DND-41 (cell line): ENCODE data around the gene SLC39A11.

Experiments used
- EZH2 ChIP-seq: IDR thresholded peaks from 3 replicates; pipeline ENCODE4 v1.6.1; 2012; ENCODE audit warnings: borderline replicate concordance, low read depth, mild to moderate bottlenecking, moderate library complexity, low read length, inconsistent platforms; ENCODE audit not compliant: severe bottlenecking
- TF ChIP-seq, protein P1 (sequence below): IDR thresholded peaks from 2 replicates; pipeline ENCODE4 v1.5.1; 2012; ENCODE audit warnings: borderline replicate concordance, low read length, moderate library complexity, mild to moderate bottlenecking; ENCODE audit not compliant: poor library complexity, severe bottlenecking; ENCODE audit errors: extremely low read depth

DNA sequence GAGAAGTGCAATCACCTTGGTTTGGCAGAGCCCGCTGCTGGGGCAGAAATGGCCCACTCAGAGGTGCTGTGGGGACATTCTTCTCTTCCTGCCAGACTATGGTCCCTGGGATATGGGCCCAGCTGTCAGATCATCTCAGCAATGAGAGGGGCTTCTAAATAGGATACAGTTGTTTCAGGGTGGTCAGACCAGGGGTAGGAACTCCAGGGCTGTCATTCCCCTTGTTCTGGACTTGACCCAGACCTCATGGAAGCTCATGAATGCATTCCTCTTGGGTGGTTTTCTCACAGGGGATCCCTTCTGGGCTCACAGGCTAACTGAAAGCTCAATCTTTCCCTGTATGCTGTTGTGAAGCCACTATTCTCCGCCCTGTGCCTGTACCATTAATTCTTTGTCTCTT, 347.2 kb downstream of the SLC39A11 start:
- TF ChIP-seq, protein P1, sequence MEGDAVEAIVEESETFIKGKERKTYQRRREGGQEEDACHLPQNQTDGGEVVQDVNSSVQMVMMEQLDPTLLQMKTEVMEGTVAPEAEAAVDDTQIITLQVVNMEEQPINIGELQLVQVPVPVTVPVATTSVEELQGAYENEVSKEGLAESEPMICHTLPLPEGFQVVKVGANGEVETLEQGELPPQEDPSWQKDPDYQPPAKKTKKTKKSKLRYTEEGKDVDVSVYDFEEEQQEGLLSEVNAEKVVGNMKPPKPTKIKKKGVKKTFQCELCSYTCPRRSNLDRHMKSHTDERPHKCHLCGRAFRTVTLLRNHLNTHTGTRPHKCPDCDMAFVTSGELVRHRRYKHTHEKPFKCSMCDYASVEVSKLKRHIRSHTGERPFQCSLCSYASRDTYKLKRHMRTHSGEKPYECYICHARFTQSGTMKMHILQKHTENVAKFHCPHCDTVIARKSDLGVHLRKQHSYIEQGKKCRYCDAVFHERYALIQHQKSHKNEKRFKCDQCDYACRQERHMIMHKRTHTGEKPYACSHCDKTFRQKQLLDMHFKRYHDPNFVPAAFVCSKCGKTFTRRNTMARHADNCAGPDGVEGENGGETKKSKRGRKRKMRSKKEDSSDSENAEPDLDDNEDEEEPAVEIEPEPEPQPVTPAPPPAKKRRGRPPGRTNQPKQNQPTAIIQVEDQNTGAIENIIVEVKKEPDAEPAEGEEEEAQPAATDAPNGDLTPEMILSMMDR, result no peak
- TF ChIP-seq EZH2, result no peak
